Brain microvascular endothelial cell (primary cell): Measurements from ENCODE around the gene HMG20A.

ENCODE experiments used
- DNase-seq: peaks from one replicate; pipeline ENCODE4 v3.0.0-alpha.2; 2020
- H3K27ac ChIP-seq: fragments of 250-450 bp; sonication (Bioruptor Pico); 2 replicates; pipeline ENCODE4 v1.5.1; 2020; ENCODE audit warnings: mild to moderate bottlenecking, moderate library complexity
- H3K27me3 ChIP-seq: fragments of 250-450 bp; sonication (Bioruptor Pico); replicated peaks from 2 replicates; pipeline ENCODE4 v1.5.1; 2020; ENCODE audit warnings: mild to moderate bottlenecking
- H3K36me3 ChIP-seq: fragments of 250-450 bp; sonication (Bioruptor Pico); replicated peaks from 2 replicates; pipeline ENCODE4 v1.5.1; 2020; ENCODE audit warnings: mild to moderate bottlenecking
- H3K4me3 ChIP-seq: 2 replicates; pipeline ENCODE4 v1.5.1; 2011; ENCODE audit warnings: low read depth, mild to moderate bottlenecking, control low read depth, low read length, moderate library complexity
- CTCF ChIP-seq: IDR thresholded peaks from 2 replicates; pipeline ENCODE4 v1.5.1; 2011; ENCODE audit warnings: low read depth, mild to moderate bottlenecking, moderate library complexity, low read length, control low read depth, inconsistent platforms; ENCODE audit errors: missing control alignments
- in situ Hi-C: cut with HindIII; loops from 2 replicates; pipeline ENCODE4 v1.10.0; 2017; ENCODE audit warnings: low sequenced_read_pairs, low pct_ligation_motif_present

HMG20A gene

GRCh38 chr15:77461486-77461885 is 40.8 kb downstream of the HMG20A start:
- peaks cover 14% of the 10 kb centered on the region for H3K36me3 ChIP-seq
- in situ Hi-C loops = no loop called here
- no peaks in the 10 kb centered on the region for H3K27me3 ChIP-seq
- H3K27ac ChIP-seq = no peak overlapping the region
- no peak overlapping the region for H3K4me3 ChIP-seq
- no peak for DNase-seq
- no peak for TF ChIP-seq CTCF

- H3K36me3 ChIP-seq = peaks cover 17% of the 10 kb centered on the region
- TF ChIP-seq CTCF = no peak
- no peaks in the 10 kb centered on the region for H3K27me3 ChIP-seq
- DNase-seq = no peak
- H3K4me3 ChIP-seq = no peak overlapping the region
- no peak overlapping the region for H3K27ac ChIP-seq
- in situ Hi-C loops = no loop called here
Observed at GRCh38 chr15:77464129-77464865, 43.6 kb downstream of the HMG20A start.

GRCh38 chr15:77466521-77466920 is 45.8 kb downstream of the HMG20A start:
- in situ Hi-C loops = no loop called here
- TF ChIP-seq CTCF = no peak
- H3K27me3 ChIP-seq = no peaks in the 10 kb centered on the region
- no peak overlapping the region for H3K4me3 ChIP-seq
- DNase-seq = no peak
- H3K36me3 ChIP-seq = peaks cover 17% of the 10 kb centered on the region
- no peak overlapping the region for H3K27ac ChIP-seq

GRCh38 chr15:77468896-77469295 is 48.2 kb downstream of the HMG20A start:
- no peak for TF ChIP-seq CTCF
- in situ Hi-C loops = no loop called here
- H3K27ac ChIP-seq = no peak overlapping the region
- no peak for DNase-seq
- H3K4me3 ChIP-seq = no peak overlapping the region
- H3K36me3 ChIP-seq = peaks cover 17% of the 10 kb centered on the region
- no peaks in the 10 kb centered on the region for H3K27me3 ChIP-seq

- Histone ChIP-seq H3K27ac (no peak overlapping the region), H3K36me3 (peaks cover 12% of the 10 kb centered on the region), H3K4me3 (no peak overlapping the region), H3K27me3 (no peaks in the 10 kb centered on the region)
- DNase-seq = no peak
- no peak for TF ChIP-seq CTCF
- in situ Hi-C loops = no loop called here
Observed at GRCh38 chr15:77470235-77470634, 49.5 kb downstream of the HMG20A start.

GRCh38 chr15:77473328-77473727 is 52.6 kb downstream of the HMG20A start:
- Histone ChIP-seq H3K4me3 (no peak overlapping the region), H3K36me3 (peaks cover 2% of the 10 kb centered on the region)

More at GRCh38 chr15:77473328-77473727, 52.6 kb downstream of the HMG20A start:
- H3K27ac ChIP-seq = no peak overlapping the region
- DNase-seq = no peak
- in situ Hi-C loops = no loop called here
- TF ChIP-seq CTCF = no peak
- no peaks in the 10 kb centered on the region for H3K27me3 ChIP-seq
